GM19240 (cell line): ENCODE results near the gene FHAD1.
"Not testable (repeated sequence)": the region's sequence is repeated elsewhere in the genome, so short reads cannot be mapped to it uniquely, and the experiment has no call there.

Source experiments
- DNase-seq: peaks from one replicate; pipeline ENCODE4 v3.0.0; 2011; ENCODE audit warnings: low spot score; ENCODE audit not compliant: insufficient read length

FHAD1 gene

DNA sequence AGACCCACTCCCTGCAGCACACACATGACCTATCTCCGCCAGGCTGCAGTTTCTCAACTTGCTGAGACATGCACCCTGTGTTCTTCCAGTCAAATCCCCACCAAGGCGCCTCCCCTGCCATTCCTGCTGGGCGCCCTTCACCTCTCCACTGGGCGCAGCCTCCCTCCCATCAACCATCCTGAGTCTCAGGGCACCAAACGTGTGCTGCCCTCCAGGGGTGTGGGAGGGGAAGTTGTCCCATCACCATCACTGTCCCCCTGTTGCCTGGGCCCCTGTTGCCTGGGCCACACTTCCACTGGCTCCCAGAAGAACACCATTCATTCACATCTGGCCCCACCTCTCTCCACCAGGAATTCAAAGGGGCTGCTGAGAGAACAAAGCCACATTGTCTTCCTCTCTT, 117.7 kb downstream of the FHAD1 start:
- DNase-seq, result no peak

DNA sequence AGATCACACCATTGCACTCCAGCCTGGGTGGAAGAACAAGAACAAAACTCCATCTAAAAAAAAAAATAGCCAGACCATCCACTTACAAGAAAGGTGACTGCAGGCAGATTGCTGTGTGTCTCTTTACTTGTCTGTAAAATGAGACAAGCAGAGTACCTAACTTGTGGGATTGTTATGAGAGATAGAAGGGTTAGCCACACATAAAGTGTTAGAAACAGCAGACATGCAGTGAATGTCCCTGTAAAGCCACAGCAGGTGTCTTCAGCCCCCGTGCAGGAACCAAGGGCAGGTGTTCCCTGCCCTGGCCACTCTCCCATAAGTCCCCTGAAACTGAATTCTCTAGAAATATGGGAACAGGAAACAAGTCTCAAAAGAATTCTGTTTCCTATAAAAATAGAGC, 121.9 kb downstream of the FHAD1 start:
- no peak for DNase-seq

DNA sequence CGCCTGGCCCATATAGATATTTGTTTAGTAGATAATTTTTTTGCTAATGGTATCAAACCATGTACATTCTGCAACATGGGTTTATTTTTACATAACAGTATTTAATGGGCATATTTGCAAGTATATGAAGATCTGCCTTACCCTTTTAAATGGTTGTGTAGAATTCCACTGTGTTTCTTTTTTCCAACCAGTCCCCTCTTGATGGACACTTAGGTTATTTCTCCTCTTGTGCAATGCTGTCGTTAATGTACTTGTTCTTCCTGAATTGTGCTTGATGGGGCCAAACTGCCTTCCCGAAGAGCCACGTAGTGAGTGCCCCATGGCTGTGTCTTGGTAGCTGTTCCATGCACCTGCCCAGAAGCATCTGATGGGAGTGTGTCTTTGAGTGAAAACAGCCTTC, 123.2 kb downstream of the FHAD1 start:
- no peak for DNase-seq

DNA sequence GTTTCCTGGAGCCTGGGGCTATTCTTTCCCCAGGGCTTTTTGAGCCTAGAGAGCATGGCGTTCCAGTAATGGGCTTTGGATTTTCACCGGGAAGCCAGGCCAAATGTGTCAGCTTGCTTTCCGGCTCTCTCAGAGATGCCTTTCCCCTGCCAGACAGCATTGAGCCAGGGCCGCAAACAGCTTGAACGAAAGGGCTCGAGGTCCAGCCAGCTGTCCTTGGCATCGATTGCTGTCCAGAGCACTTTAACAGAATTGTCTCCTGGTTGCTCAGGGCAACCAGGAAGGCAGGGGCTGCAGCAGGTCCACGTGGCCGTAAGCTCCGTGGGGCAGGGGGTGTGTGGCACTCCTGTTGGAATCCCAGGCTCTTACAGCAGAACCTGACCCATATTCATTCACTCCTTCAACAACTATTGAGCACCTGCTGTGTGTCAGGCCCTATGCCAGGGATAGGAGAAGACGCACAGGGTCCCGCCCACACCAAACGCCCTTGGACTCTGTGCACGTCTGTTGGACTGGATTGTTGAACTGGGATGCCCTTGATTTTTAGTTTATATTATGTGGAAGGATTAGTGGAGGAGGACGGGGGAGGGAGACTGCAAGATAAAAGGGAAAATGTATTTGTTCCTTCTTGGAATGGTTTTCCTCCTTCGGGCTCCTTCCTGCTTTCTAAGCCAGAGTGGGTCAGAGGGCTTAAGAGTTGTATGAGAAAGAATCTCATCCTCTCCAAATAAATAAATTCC, 123.9 kb downstream of the FHAD1 start:
- DNase-seq, result no peak

DNA sequence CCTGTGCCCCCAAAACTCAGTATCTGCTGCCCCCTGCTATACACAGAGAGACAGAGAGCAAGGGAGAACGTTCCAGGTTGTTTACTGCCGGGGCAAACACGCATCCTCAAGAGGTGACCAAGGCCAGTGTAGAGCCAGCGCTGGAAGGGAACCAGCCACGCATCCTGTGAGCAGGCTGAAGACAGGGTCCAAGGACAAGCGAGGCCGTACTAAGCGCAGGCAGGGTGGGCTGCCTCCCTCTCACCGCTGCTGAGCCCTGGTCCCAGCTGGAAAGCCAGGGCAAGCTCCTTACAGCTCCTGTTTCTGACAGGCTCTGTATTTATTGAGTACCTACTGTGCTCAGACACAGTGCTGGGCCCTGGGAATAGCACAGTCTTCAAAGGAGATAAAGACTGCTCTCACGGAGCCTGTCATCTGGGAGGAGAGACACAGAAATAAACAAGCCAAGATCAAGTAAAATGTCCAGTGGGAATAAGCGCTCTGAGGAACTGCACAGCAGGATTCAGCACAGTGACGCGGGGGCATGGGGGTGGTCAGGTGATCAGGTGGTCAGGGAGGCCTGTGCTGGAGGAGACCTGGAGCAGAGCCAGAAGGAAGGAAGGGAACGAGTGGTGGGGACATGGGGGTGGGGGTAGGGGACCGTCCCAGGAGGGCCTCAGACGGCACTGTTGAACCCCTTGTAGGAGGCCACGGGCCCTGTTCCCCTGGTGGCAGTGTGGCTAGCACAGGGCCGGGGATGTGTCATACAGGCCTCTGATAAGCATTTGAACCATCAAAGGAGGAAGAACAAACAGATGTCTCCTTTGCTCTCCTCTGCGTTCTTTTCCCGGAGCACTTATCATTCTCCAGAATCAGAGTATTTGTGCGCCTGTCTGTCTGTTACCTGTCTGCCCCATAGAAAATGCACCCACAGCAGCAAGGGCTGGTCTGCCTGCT, 124.9 kb downstream of the FHAD1 start:
- DNase-seq, result no peak

DNA sequence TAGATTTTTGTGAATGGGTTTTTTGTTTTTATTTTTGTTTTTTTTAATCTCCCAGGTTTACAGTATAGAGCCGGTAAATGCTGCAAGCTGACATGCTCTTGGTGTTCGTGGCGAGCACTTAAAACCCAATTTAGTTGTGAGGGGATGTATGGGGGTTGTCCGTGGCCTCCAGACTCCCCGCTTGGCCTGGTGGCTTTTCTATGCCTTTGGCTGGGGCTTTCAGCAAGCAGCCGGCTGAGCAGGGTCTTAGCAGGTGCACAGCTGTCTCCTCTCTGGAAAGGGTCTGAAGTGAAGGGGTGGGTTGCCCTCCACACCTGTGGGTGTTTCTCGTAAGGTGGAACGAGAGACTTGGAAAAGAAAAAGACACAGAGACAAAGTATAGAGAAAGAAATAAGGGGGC, 131.7 kb downstream of the FHAD1 start:
- no peak for DNase-seq

DNA sequence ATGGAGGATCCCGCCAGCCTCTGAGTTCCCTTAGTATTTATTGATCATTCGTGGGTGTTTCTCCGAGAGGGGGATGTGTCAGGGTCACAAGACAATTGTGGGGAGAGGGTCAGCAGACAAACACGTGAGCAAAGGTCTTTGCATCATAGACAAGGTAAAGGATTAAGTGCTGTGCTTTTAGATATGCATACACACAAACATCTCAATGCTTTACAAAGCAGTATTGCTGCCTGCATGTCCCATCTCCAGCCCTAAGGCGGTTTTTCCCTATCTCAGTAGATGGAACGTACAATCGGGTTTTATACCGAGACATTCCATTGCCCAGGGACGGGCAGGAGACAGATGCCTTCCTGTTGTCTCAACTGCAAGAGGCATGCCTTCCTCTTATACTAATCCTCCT, 132.1 kb downstream of the FHAD1 start:
- DNase-seq, result not testable (repeated sequence)

DNA sequence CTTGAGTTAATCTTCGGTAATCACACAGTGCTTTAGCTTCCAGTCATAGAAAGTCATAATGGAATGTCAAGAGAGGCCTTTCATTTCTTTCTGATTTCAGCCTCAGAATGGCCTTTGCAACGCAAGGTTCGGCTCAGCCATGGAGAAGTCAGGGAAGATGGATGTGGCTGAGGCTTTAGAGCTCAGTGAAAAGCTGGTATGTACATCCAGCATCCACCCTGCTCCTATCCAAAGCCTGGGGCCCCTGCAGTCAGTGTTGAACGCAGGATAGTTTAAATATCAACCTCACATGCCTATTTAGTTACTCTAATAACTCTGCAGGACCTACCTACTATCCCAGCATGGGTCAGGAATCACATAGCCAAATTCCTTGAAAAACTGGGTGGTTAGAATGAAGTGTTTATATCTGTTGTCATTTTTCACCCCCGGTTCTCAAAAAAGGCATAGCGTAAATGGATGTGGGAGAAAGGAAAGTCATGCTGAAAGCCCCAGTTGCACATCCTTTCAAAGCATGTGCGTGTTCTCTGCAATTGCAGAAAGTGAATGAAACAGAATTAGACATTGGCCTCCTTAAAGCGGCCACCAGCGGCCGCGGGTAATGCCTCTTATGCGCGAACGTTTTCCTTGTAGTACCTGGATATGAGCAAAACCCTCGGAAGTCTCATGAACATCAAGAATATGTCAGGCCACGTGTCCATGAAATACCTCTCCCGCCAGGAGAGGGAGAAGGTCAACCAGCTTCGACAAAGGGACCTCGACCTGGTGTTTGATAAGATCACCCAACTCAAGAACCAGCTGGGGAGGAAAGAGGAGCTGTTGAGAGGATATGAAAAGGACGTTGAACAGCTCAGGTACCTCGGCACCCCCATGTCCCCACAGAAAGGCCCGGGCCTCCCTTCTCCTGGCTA, 133.8 kb downstream of the FHAD1 start:
- DNase-seq, result no peak

DNA sequence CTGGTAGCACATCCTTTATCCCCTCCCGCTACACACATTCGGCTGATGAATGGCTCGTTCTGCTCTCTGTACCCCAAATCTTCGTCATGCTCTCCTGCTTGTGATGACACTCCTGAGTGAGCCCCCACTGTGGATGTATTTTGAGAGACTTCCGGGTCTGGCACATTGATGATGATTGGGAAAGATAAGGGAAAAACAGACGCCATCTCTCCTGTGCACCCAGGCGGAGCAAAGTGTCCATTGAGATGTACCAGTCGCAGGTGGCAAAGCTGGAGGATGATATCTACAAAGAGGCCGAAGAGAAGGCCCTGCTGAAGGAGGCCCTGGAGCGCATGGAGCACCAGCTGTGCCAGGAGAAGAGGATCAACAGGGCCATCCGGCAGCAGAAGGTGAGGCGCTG, 134.8 kb downstream of the FHAD1 start:
- no peak for DNase-seq

DNA sequence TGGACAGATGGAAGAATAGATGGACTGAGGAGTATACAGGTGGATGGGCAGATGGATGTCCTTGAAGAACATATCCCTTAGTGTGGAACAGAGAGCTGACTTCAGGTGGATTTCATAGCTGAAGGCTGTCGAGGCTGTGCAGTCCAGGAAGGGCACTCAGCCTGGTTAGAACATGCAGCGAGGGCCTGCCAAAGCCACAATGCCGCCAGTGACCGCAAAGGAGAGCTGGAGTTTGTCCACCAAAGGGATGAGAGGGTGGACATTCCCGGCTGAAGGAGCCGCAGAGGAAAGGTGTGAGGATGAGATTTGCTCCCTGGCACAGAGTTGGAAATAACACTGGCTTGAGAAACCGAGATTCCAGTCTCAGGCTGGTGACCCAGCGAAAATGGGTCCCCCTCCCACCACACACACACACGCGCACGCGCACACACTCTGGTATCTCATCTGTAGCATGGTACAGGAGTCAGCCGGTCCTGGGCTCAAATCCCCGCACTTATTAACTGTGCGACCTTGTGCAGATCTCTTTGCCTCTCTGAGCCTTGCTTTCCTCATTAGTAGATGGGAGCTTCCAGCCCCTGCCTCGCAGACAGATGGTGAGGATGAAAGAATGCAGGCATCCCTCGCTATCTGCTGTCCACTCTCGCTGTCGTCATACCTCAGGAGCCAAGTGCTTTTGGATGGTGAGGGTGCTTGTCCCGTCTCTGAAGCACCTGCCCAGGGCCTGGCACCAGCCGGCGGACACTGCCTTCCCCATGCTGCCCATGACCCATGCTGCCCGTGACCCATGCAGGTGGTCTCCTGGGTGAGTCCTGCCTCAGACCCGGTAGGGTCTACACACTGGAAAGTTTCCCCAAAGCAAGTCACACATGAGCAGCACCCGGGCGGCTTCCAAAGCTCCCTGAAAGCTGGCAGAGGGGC, 135.8 kb downstream of the FHAD1 start:
- DNase-seq, result no peak

DNA sequence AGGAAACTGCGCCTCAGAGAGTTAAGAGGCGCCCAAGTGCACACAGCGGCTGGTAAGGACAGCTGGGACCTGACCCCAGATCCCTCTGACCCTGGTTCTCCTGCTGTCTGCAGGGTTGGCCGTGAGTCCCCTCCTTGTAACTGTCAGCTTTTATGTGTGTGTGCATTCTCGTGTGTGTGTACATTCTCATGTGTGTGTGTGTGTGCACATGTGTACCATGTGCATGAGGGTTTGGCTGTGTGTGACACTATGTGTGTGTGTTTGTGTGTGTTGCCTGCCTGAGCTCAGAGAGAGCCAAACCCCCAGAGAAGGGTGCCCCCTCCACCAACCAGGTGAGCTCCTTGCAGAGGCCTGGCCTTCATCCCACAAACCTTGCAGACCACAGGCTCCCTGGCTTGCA, 136.8 kb downstream of the FHAD1 start:
- DNase-seq, result no peak

DNA sequence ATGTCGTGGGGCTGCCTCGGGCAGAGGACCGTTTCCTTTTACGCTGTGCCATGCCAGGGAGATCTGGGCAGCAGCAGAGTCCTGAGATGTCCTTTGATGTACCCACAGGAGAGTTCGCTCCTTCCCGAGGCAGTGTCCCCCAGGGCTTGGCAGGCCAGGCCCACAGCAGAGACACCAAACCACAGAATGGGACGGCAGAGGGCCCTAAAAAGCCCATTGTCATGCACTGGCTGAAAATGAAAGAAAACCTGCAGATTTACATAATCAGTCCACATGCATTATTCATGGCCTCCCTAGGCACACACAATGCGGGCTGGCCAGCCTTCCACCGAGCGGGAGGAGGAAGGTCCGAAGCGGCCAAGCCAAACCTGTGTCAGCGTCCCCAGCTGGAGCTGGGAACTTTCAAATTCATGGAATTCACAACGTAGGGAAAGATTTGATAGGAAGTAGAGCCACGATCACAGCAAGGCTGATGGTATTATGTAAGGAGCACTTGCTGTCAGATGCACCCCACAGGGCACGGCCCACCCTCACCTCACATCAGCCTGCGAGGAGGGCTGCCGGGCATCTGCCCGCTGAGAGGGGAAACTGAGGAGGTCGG, 137.4 kb downstream of the FHAD1 start:
- DNase-seq, result peak; percentile 50

DNA sequence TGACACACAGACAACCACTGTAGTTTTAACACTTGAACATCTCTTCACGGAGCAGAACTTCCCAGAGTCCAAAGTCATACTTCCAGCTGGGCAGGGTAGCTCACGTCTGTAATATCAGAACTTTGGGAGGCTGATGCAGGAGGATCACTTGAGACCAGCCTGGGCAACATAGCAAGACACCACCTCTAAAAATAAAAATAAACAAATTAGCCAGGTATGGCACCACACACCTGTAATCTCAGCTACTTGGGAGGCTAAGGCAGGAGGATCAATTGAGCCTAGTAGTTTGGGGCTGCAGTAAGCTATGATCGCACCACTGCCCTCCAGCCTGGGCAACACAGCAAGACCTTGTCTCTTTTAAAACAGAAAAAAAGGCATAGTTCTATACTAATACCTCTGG, 138.4 kb downstream of the FHAD1 start:
- no peak for DNase-seq

DNA sequence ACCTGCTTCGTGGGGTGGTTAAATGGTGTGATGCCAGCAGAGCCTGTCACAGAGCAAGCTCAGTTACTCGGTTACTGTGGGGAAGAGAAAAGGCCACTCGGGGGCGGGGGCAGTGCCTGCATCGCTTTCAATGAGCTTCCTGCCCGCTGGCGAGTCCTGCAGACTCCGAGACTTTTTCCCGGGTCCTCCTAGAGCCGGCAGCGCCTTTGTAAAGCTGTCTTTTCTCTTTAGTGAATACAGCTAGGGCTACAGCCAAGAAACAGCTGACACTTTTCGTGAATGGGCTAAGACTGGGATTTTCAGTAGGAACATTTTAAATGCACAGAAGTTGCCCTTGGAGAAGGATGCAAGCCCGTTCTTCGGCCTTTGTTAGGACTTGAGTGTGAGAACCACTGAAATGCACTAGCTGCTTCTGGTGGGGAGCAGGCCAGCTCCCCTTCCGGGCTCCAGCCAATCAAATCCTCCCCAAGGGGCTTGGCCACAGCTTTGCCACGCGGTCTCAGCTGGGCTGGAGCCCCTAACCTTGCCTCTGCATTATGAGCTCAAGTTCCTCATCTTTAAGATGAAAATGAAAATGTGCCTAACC, 139.2 kb downstream of the FHAD1 start:
- DNase-seq, result no peak

DNA sequence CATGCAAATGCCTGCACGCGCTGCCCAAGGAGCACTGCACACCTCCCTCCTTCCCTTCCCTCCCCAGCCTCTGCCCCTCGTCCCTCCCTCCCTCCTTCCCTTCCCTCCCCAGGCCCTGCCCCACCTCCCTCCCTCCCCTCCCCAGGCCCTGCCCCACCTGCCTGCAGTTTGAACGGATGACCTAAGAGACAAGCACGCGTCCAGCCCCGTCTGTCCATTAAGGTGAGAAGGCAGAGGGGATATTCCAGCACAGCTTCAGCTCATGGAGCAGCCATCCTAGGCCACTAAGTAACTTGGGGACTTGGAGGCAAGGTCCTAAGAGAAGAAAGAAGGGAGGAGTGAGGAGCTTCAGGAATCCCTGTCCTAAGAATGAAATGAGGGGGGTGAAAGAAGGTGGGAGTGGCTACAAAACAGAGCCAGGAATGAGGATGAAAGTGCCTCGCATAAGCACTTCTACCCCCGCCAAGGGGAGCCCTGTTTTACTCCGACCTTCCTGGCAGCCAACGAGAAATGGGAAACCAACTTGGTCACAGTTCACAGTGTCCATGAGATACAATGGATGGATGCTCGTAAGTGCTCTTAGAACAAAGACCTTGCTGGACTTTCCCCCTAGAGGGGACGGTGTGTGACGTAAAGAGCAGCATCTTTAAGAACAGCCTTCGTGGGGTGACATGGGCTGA, 141.3 kb downstream of the FHAD1 start:
- no peak for DNase-seq

DNA sequence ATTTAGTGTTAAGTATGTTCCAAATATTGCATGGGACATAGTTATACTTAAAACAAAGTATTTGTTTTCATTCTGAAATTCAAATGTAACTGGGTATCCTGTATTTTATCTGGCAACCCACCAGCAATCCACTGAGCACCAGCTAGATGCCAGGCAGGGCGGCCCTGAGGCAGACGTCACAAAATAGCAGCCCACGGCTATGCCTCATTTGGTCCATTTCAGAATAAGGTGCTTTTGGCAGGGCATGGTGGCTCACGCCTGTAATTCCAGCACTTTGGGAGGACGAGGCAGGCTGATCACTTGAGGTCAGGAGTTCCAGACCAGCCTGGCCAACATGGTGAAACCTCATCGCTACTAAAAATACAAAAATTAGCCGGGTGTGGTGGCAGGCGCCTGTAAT, 142.8 kb downstream of the FHAD1 start:
- not testable (repeated sequence) for DNase-seq

DNA sequence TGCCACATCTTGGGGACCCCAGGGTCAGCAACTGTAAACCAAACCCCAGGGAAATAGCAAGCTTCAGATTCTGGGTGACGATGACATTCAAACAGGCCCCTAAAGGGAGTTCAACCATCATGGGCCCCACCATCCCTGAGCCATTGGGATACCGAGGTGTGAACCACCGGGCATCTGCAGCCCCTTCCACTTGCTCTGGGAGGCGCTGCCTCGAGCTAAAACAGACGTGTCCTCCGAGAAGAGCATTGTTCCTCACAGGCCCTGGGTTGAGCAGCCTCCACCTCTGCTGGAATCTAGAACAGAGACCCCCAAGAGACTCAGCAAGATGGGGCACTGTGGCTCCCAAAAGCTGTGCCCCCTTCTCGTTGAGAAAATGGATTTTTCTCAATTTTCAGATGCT, 143.6 kb downstream of the FHAD1 start:
- no peak for DNase-seq

DNA sequence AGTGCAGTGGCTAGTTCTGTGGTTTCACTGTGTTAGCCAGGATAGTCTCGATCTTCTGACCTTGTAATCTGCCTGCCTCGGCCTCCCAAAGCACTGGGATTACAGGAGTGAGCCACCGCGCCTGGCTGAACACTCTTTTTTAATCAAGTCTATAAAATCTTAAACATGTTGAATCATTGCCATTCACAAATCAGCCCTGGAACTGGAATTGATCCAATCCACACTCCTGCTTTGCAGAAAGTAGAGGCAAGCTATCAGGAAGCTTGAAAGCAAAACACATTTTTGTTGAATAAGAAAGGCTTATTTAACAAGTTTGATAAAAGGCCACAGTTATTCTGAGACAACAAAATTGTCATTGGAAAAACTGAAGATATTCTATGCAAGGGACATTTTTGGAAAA, 144.3 kb downstream of the FHAD1 start:
- no peak for DNase-seq
